Activated CD8-positive, alpha-beta memory T cell treated with anti-CD3 and anti-CD28 coated beads, Interleukin-2, amount 50 U/mL, for 24 hours (primary cell): ENCODE results near the gene EFNA5.
A peak's percentile ranks its signal among the peaks of the same experiment; 100 is the strongest.

ENCODE experiments used
- DNase-seq: peaks from one replicate; pipeline ENCODE4 v3.0.0-alpha.2; 2020; ENCODE audit errors: extremely low read depth

The EFNA5 gene

DNA sequence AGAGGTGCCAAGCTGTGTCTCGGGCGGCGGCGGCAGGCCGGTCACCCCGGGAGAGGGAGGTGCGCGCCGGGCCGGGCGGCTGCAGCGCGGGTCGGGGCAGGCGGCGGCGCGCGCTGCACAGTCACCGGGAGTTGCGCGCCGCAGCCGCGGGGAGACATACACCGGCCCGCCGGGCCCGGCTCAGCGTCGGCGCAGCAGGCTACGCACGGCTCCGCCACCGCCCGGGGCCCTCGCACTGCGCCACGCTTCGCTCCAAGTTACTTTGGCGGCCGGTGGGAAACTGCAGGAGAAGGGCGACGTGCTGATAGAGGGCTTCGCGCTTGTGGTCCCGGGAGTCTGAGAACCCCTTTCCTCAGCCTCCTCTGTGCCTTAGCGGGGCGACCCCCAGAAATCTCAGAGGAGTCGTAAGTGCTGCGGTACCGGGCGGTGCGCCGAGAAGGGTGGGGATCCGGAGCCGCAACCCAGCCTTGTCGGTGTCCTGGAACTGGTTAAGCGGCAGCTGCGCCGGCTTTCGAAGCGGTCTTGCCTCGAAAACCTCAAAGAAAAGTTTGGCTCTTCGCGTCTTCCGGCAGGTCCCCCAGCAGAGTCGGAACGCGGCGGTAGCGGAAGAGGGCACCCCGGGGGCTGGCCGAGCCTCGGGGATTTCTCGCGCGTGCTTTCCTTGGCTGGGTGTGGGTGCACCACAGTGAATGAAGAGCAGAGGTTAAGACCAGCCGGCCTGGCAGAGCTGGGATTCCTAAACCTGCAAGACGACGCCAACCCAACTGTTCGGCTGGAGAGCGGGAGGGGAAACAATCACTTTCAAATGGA lies at the start of gene EFNA5:
Gene EFNA5 (minus strand): TSS at position 6 of the 810 bp plus-strand sequence.
- DNase-seq = no peak

DNA sequence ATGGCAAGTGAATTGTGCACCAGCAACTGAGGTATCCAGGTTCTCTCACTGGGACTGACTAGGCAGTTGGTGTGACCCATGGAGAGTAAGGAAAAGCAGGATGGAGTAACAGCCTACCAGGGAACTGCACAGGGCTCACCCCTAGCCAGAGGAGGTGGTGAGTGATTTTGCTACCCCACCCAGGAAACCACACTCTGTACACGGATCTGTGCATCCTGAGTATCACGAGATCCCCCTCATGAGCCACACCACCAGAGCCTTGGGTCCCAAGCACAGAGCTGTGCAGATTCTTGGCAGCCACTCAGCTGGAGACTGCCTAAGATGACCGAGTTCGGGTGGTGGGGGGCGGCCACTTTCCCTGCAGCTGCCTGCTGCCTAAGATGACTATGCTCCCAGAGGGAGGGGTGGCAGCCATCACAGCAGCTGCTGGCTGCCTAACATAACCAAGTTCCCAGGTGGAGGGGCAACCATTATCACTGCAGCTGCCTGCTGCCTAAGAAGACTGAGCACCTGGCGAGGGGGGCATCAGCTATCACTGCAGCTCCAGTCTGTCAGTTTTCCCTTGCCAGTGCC lies 48.4 kb upstream of the EFNA5 start:
- no peak for DNase-seq

DNA sequence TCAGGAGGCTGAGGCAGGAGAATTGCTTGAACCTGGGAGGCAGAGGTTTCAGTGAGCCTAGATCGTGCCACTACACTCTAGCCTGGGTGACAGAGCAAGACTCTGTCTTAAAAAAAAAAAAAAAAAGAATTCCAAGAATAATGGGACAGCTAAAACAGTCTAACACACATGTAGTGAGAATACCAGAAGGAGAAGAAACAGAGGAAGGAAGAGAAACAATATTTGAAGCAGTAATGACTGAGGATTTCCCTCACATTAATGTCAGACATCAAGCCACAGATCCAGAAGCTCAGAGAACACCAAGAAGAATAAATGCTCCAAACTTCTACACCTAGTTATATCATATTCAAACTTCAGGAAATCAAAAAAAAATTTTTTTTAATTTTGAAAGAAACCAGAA lies 47.1 kb upstream of the EFNA5 start:
- DNase-seq = no peak

DNA sequence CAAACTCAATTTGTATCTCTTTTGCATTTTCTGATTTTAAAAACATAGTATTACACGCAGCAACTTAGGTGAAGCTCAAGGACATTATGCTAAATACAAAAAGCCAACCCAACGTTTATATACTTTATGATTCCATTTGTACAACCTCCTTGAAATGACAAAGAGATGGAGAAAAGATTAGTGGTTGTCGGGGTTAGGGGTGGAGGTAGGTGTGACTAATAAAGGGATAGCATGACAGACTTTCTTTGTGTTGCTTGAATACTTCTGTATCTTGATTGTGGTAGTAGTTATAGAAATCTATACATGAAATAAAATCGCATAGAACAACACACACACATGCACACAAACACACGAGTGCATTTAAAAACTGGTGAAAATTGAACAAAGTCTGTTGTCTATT lies 42.5 kb upstream of the EFNA5 start:
- DNase-seq = no peak

GRCh38 chr5:107712359-107712870 lies 41.7 kb upstream of the EFNA5 start:
- DNase-seq = no peak

GRCh38 chr5:107705402-107706014 lies 34.8 kb upstream of the EFNA5 start:
- DNase-seq = no peak

- no peak for DNase-seq
These were observed 34.1 kb upstream of the EFNA5 start for GRCh38 chr5:107704681-107705401.

- no peak for DNase-seq
These were observed 29.7 kb upstream of the EFNA5 start for GRCh38 chr5:107700481-107700880.

DNA sequence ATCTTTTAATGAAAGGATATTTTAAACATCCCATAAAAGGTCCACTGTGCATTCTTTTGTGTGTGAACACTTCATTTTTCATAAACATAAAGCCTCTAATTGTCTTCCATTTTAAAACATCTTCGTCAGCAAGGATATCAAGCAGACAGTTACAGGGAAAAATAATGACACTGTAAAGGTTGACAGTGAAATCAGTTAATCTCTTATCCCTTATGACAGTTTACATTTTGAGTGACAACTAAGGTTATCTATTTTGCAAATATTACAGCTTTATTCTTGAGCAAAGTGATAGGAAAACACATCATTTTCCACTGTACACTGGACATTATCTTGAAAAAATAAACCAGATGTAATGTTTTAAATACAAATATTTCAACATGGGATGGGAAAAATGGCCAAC lies 28.7 kb upstream of the EFNA5 start:
- no peak for DNase-seq

- DNase-seq = no peak
These were observed 27.5 kb upstream of the EFNA5 start for GRCh38 chr5:107698286-107698685.

DNA sequence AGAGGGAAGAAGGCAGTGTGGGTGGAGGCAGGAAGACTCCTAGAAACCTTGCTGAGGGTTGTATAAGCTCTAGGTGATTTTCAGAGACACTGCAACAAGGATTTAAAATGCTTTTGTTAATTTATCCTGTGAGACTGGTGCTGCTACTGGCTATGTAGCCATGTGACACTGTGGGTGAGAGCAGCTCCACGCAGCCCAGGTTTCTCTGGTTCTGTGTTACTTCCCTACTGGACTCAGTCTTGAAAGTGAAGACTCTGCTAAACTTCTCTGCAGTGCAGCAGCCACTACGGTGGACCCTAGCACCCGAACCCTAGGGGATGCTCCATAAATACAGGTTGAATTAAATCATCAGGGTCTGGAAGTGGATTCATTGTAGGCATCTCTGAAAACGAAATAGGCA lies 25.8 kb upstream of the EFNA5 start:
- no peak for DNase-seq

DNA sequence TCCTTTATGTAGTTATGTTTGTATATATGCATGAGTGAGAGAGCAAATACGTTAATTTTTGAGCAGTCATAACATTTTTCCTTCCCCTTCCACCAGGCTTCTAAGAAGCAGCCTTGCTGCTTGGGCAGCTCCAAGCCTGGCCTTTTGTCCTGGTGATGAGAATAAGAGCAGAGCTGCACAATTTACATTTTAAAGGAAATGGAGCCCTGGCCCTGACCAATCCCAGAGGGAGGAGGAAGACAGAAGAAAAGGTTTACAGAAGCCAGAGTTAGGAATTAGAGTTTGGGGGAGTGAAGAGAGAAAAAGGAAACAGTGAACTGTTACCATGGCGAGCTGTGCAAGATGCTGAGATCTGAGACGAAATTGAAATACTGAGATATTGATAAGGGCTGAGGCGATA lies 25.3 kb upstream of the EFNA5 start:
- DNase-seq = no peak

DNA sequence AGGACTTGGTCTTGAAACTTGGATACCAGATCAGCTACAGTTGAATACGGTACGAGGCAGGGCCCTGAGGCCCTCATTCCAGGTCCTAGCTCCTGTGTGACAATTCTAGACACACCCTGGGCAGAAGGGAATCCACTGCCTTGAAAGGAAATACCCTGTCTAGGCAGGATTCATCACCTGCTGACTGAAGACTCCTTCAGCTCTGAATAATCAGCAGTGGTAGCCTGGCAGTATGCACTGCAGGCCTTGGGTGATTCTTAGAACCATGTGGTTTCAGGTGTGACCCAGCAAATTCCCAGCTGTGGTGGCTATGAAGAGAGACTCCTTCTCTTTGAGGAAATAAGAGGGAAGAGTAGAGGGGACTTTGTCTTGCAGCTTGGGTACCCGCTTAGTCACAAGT lies 17.2 kb upstream of the EFNA5 start:
- DNase-seq = no peak

GRCh38 chr5:107687404-107687803 lies 16.7 kb upstream of the EFNA5 start:
- no peak for DNase-seq

GRCh38 chr5:107682533-107682932 lies 11.8 kb upstream of the EFNA5 start:
- no peak for DNase-seq

DNA sequence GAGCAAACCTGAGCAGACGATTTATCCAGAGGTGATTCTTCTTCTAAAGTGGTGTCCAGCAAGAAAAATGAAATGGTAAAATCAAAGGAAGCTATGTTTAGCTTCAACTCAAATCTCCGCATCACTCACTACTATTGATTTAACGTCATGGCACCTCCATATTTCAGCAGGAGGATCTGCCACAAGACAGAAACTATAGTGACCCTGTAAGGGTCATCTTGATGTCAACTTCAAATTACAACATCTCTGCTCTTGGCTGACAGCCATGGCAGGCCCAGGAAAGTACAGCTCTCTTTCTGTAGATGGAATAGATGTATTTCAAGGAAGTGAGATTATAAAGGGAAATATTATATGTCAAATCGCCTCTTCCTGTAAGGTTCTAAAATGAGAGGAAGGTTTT lies 10.1 kb upstream of the EFNA5 start:
- no peak for DNase-seq

DNA sequence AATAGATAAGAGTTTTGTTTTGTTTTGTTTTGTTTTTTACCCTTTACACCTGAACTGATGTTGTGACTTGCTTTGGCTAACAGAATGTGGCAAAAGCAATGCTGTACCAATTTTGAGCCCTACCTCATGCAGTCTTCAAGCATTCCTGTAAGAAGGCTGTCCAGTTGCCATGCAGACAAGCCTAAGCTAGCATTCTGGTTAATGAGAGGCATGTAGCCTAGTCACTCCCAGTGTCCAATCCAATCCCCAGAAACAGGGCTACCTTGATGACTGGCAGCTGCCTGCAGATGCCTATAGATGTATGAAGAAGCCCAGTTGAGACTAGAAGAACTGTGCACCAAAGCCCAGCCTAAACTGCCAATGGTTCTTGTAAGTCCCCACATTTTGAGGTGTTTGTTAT lies 9.4 kb upstream of the EFNA5 start:
- DNase-seq = no peak

- DNase-seq = no peak
These were observed 6.0 kb upstream of the EFNA5 start for GRCh38 chr5:107676702-107677101.

GRCh38 chr5:107675201-107675600 lies 4.5 kb upstream of the EFNA5 start:
- DNase-seq = no peak

DNA sequence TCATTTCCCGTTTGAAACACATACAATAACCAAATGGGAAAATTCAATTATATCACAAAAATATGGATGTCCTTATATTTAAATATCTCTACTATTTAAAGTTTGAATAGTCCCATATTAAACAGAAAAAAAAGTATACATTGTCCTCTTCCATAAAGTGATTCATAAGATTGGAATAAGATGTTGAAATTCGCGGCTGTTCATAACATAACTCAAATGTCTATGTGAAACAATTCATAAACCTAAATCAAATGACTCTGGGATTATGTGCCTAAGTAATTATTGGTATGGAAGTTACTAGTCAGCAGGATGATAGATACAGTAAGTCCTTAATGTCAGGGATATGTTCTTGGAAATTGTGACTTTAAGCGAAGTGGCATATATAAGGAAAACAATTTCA lies 3.9 kb upstream of the EFNA5 start:
- no peak for DNase-seq

GRCh38 chr5:107673368-107674136 lies 2.8 kb upstream of the EFNA5 start:
- DNase-seq = peak; percentile 34

GRCh38 chr5:107673039-107673367 lies 2.3 kb upstream of the EFNA5 start:
- no peak for DNase-seq
